Measurements from ENCODE around the gene SEC16B. TPM values are rescaled to one million over a fixed set of nuclear protein-coding genes. Genes with fewer than 3 reads are reported as not detected.

Gene SEC16B
- total RNA-seq, 1 experiment from 2014 or later, result 0.07 TPM

GRCh38 chr1:177984136-177984525 is 14.3 kb upstream of the SEC16B start:
- BruUV-seq (replicated peaks), result no TSS peak
- H3K9ac ChIP-seq (ENCODE audit: low read length), result no peak overlapping the region
- no peaks in the 10 kb centered on the region for H3K9me2 ChIP-seq (replicated peaks; ENCODE audit: low read length)
- no peak for ATAC-seq
- no peaks in the 10 kb centered on the region for H3K27me3 ChIP-seq (ENCODE audit: low read length)
- CTCF ChIA-PET, result no interaction called here
- H3K79me2 ChIP-seq (ENCODE audit: low read length), result no peaks in the 10 kb centered on the region
- H3K4me1 ChIP-seq (ENCODE audit: insufficient read depth, low read length), result no peaks in the 10 kb centered on the region
- DNase-seq, result peak; percentile 8
- no peaks in the 10 kb centered on the region for H3K36me3 ChIP-seq (ENCODE audit: low read depth, low read length)
- intact Hi-C loops (cut with micrococcal nuclease), result no loop called here
- no peaks in the 10 kb centered on the region for H3K9me3 ChIP-seq (ENCODE audit: low read length)
- no peak overlapping the region for H3K27ac ChIP-seq (ENCODE audit: low read length)
- no peak for TF ChIP-seq EZH2 (IDR thresholded peaks at IDR 0.05; ENCODE audit: low read length, unreplicated experiment)
- no peak for TF ChIP-seq EZH2phosphoT487 (IDR thresholded peaks at IDR 0.05; ENCODE audit: borderline replicate concordance, low read length)
- no peak for TF ChIP-seq CTCF (conservative IDR thresholded peaks at IDR 0.05; ENCODE audit: low read depth, low read length)
- H4K20me1 ChIP-seq (ENCODE audit: low read length), result no peaks in the 10 kb centered on the region
- H3F3A ChIP-seq (ENCODE audit: low read length, unreplicated experiment), result no peaks in the 10 kb centered on the region
- no peak overlapping the region for H3K4me2 ChIP-seq (ENCODE audit: low read length)
- H2AFZ ChIP-seq (ENCODE audit: low read length), result no peak overlapping the region
- POLR2A ChIA-PET (ENCODE audit: unreplicated experiment), result no interaction called here
- no peak overlapping the region for H3K4me3 ChIP-seq (ENCODE audit: low read length)

- Histone ChIP-seq H3K4me3 (ENCODE audit: low read length) (no peak overlapping the region), H3K9me3 (ENCODE audit: low read length) (no peaks in the 10 kb centered on the region), H4K20me1 (ENCODE audit: low read length) (no peaks in the 10 kb centered on the region), H2AFZ (ENCODE audit: low read length) (no peak overlapping the region), H3K9ac (ENCODE audit: low read length) (no peak overlapping the region), H3K27me3 (ENCODE audit: low read length) (no peaks in the 10 kb centered on the region), H3K36me3 (ENCODE audit: low read depth, low read length) (no peaks in the 10 kb centered on the region), H3F3A (ENCODE audit: low read length, unreplicated experiment) (no peaks in the 10 kb centered on the region), H3K27ac (ENCODE audit: low read length) (no peak overlapping the region), H3K4me2 (ENCODE audit: low read length) (no peak overlapping the region), H3K9me2 (replicated peaks; ENCODE audit: low read length) (no peaks in the 10 kb centered on the region), H3K4me1 (ENCODE audit: insufficient read depth, low read length) (no peaks in the 10 kb centered on the region), H3K79me2 (ENCODE audit: low read length) (no peaks in the 10 kb centered on the region)
- TF ChIP-seq EZH2phosphoT487 (IDR thresholded peaks at IDR 0.05; ENCODE audit: borderline replicate concordance, low read length) (no peak), CTCF (conservative IDR thresholded peaks at IDR 0.05; ENCODE audit: low read depth, low read length) (no peak), EZH2 (IDR thresholded peaks at IDR 0.05; ENCODE audit: low read length, unreplicated experiment) (no peak)
- ChIA-PET POLR2A (ENCODE audit: unreplicated experiment) (no interaction called here), CTCF (no interaction called here)
- no TSS peak for BruUV-seq (replicated peaks)
- no peak for ATAC-seq
- intact Hi-C loops (cut with micrococcal nuclease), result no loop called here
- no peak for DNase-seq
Observed at GRCh38 chr1:177983482-177984135, 13.8 kb upstream of the SEC16B start.

GRCh38 chr1:177983077-177983476 is 13.2 kb upstream of the SEC16B start:
- Histone ChIP-seq H3K27me3 (ENCODE audit: low read length) (no peaks in the 10 kb centered on the region), H3K4me1 (ENCODE audit: insufficient read depth, low read length) (no peaks in the 10 kb centered on the region), H3K79me2 (ENCODE audit: low read length) (no peaks in the 10 kb centered on the region), H3K4me3 (ENCODE audit: low read length) (no peak overlapping the region), H3K4me2 (ENCODE audit: low read length) (no peak overlapping the region), H3K27ac (ENCODE audit: low read length) (no peak overlapping the region), H3K9me2 (replicated peaks; ENCODE audit: low read length) (no peaks in the 10 kb centered on the region), H3F3A (ENCODE audit: low read length, unreplicated experiment) (no peaks in the 10 kb centered on the region), H2AFZ (ENCODE audit: low read length) (no peak overlapping the region), H3K9me3 (ENCODE audit: low read length) (no peaks in the 10 kb centered on the region), H3K9ac (ENCODE audit: low read length) (no peak overlapping the region), H3K36me3 (ENCODE audit: low read depth, low read length) (no peaks in the 10 kb centered on the region), H4K20me1 (ENCODE audit: low read length) (no peaks in the 10 kb centered on the region)
- no peak for DNase-seq
- no peak for ATAC-seq
- ChIA-PET CTCF (no interaction called here), POLR2A (ENCODE audit: unreplicated experiment) (no interaction called here)
- no peak for TF ChIP-seq EZH2phosphoT487 (IDR thresholded peaks at IDR 0.05; ENCODE audit: borderline replicate concordance, low read length)
- no peak for TF ChIP-seq EZH2 (IDR thresholded peaks at IDR 0.05; ENCODE audit: low read length, unreplicated experiment)
- TF ChIP-seq CTCF (conservative IDR thresholded peaks at IDR 0.05; ENCODE audit: low read depth, low read length), result no peak
- BruUV-seq (replicated peaks), result no TSS peak
- intact Hi-C loops (cut with micrococcal nuclease), result no loop called here
